ENCODE data around the gene DCTN3.
A peak's percentile ranks its signal among the peaks of the same experiment; 100 is the strongest.

Gene DCTN3

DNA sequence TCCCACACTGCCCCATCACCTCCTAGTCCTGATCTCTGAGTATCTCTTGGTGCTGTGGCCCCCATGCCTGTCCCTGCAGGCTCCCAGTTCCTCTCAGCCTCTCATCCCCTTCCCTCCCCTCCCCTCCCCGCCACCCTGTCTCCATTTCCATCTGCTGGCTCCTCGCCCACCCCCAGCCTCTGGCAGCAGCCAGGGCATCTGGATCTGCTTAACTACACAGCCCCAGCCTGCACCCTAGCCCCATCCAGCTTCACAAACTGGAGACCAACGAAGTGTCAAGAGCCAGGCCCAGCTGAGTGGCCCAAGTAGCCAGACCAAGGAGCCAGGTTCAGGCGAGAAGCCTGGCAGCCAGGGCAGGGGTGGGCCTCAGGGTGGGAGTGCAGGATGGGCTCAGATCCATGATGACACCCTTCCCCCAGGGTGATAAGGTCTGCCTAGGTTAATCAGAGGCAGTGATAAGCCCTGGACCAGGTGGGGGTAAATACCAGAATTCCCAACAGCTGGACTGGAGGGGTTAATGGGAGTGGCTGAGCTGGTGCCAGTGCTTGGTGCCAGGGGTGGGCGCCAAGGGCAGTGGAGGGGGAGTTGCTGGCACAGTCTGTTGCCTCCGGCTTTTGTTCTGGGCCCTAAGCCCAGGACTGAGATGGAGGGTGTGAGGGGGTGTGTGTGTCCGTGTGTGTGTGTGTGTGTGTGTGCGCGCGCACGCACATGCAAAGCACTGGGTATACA, 34.2 kb upstream of the DCTN3 start:
- in situ Hi-C loops (cut with HindIII; ENCODE audit: low pct_ligation_motif_present, low sequenced_read_pairs): no loop called here
- no peaks in the 10 kb centered on the region for H3K27me3 ChIP-seq (replicated peaks)
- DNase-seq: no peak
- H3K36me3 ChIP-seq (replicated peaks): no peaks in the 10 kb centered on the region
- no peak overlapping the region for H3K27ac ChIP-seq
- TF ChIP-seq, protein P1, sequence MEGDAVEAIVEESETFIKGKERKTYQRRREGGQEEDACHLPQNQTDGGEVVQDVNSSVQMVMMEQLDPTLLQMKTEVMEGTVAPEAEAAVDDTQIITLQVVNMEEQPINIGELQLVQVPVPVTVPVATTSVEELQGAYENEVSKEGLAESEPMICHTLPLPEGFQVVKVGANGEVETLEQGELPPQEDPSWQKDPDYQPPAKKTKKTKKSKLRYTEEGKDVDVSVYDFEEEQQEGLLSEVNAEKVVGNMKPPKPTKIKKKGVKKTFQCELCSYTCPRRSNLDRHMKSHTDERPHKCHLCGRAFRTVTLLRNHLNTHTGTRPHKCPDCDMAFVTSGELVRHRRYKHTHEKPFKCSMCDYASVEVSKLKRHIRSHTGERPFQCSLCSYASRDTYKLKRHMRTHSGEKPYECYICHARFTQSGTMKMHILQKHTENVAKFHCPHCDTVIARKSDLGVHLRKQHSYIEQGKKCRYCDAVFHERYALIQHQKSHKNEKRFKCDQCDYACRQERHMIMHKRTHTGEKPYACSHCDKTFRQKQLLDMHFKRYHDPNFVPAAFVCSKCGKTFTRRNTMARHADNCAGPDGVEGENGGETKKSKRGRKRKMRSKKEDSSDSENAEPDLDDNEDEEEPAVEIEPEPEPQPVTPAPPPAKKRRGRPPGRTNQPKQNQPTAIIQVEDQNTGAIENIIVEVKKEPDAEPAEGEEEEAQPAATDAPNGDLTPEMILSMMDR (IDR thresholded peaks at IDR 0.05; ENCODE audit: low read depth, low read length, missing control alignments): no peak
- no peak overlapping the region for H3K4me3 ChIP-seq (ENCODE audit: low read depth, low read length)

DNA sequence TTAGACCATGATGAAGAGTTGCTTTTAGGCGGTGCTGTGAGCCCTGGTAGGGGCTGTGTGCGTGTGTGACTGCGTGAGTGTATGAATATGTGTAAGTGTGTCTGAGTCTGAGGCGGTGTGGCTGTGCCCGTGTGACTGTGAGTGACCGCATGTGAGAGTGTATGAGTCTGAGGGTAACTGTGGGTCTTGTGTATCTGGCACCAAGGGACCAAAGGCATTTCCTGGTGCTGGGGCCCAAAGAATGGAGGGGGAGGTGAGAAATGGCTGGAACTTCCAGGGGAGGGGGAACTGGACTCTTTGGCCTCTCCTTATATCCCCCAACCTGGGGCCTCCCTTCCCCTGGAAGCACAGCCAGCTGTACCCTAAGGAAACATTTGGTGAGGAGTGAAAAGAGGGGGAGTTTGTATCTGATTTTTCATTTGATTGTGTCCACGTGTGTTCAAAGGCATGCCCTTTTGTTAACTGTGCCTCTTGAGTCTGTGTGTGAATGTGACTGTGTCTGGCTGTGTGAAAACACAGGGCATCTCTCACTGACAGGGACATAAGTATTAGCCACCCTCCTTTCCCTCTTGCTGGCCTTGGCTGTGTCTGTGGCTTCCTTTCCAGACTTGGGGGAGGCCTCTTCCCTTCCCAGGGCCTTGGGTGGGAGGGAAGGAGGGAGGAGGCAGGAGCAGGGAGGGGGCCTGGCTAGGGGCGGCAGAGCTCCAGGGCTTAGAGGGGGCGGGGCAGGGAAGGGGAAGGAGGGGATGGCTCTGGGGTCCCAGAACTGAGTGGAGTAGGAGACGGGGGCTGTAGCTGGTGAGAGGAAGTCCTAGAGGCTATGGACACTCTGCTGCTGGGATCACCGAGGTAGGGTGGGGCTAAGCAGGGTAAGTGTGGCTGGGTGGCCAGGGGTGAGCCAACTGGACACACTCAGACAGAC, 33.1 kb upstream of the DCTN3 start:
- in situ Hi-C loops (cut with HindIII; ENCODE audit: low pct_ligation_motif_present, low sequenced_read_pairs): no loop called here
- no peak overlapping the region for H3K27ac ChIP-seq
- H3K4me3 ChIP-seq (ENCODE audit: low read depth, low read length): no peak overlapping the region
- DNase-seq: peak; percentile 37
- TF ChIP-seq, protein P1 (IDR thresholded peaks at IDR 0.05; ENCODE audit: low read depth, low read length, missing control alignments): no peak
- no peaks in the 10 kb centered on the region for H3K27me3 ChIP-seq (replicated peaks)
- H3K36me3 ChIP-seq (replicated peaks): peaks cover 8% of the 10 kb centered on the region

DNA sequence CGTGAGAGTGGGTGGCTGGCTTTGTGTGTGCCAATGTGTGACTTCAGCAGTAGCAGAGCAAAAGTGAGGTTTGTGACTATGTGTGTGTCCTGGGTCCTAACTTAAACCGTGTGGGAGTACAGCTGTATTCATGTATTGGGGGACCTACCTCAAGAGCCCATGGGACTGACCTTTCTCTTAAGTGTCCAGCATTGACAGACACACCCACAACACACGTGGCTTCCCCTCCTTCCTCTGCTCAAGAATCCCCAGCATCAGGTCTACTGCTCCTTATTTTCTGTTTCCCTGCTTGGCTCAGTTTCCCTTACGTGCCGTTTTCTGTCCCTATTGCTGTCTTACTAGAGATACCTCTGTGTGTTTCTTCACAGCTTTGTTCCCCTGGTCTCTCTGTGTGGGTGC, 32.3 kb upstream of the DCTN3 start:
- peak overlapping the region; percentile 48 for H3K4me3 ChIP-seq (ENCODE audit: low read depth, low read length)
- no peak overlapping the region for H3K27ac ChIP-seq
- no peaks in the 10 kb centered on the region for H3K27me3 ChIP-seq (replicated peaks)
- TF ChIP-seq, protein P1 (IDR thresholded peaks at IDR 0.05; ENCODE audit: low read depth, low read length, missing control alignments): no peak
- in situ Hi-C loops (cut with HindIII; ENCODE audit: low pct_ligation_motif_present, low sequenced_read_pairs): no loop called here
- DNase-seq: no peak
- H3K36me3 ChIP-seq (replicated peaks): peaks cover 10% of the 10 kb centered on the region

DNA sequence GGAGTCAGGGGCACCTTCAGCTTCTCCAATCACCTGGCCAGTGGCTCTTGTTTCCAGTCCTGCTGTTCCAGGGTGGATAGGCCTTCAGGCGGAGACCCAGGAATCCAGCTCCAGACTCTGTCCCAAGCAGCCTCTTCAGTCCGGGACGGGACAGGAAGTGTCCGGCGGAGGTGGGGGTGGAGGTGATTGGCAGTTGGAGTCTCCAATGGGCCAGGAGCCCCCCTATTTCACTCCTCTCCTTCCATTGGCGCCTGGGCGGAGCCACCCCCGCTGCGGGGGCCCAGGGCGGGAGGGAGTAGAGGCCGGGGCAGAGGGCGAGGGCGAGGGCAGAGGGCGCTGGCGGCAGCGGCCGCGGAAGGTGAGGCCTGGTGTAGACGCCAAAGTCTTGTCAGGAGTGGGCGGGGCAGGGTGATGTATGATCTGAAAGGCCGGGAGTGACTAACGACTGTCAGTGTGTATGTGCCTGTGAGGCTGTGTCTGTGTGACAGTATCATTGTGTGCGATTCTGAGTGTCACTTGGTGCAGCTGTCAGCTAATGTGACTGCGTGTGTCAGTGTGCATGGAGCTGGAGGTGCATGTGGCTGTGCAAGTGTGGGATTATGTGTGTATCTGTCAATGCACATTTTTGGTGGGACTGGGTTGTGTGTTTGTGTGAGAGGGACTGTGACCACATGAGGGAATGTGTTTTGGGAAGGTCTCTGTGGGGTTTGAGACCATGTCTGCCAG, 31.7 kb upstream of the DCTN3 start, which contains the start of gene IL11RA:
Gene IL11RA (plus strand): TSS at position 310 of the 726 bp plus-strand sequence. CDS start 3,033 bp downstream, outside the sequence.
- peak; percentile 75 for DNase-seq
- in situ Hi-C loops (cut with HindIII; ENCODE audit: low pct_ligation_motif_present, low sequenced_read_pairs): no loop called here
- Histone ChIP-seq H3K27ac (peak within 1 kb of the TSS; percentile 15), H3K36me3 (replicated peaks) (peaks cover 10% of the 10 kb centered on the region), H3K27me3 (replicated peaks) (no peaks in the 10 kb centered on the region), H3K4me3 (ENCODE audit: low read depth, low read length) (peak within 1 kb of the TSS; percentile 48)
- TF ChIP-seq, protein P1 (IDR thresholded peaks at IDR 0.05; ENCODE audit: low read depth, low read length, missing control alignments): no peak

DNA sequence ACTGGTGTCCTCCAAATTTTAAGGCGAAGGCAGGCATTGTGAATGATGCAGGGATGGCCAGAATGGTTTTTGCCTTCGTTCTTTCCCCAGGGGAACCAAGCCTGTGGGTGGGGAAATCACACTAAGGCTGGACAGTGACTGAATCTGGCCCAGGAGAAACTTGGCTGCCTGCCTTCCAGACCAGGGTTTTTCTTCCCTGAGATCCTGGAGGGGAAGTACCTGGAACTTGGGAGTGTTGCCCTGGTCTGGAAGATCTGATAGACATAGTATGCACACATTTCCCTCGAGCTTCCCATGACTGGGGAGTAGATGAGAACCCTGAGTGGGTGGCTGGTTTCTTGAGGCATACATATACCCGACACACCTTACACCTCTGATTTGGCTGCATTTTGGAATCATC, 31.0 kb upstream of the DCTN3 start:
- TF ChIP-seq, protein P1 (IDR thresholded peaks at IDR 0.05; ENCODE audit: low read depth, low read length, missing control alignments): no peak
- in situ Hi-C loops (cut with HindIII; ENCODE audit: low pct_ligation_motif_present, low sequenced_read_pairs): no loop called here
- H3K4me3 ChIP-seq (ENCODE audit: low read depth, low read length): no peak overlapping the region
- DNase-seq: peak; percentile 28
- no peak overlapping the region for H3K27ac ChIP-seq
- H3K27me3 ChIP-seq (replicated peaks): no peaks in the 10 kb centered on the region
- peaks cover 10% of the 10 kb centered on the region for H3K36me3 ChIP-seq (replicated peaks)
